Activated naive CD8-positive, alpha-beta T cell treated with anti-CD3 and anti-CD28 coated beads, Interleukin-2, amount 50 U/mL, for 24 hours (primary cell): ENCODE results near the gene GREB1.

Experiments
- ATAC-seq: fragments of 150-1000 bp; cut with Tn5 transposase; one replicate; pipeline ENCODE4 v1.10.0; 2021
- DNase-seq: peaks from one replicate; pipeline ENCODE4 v3.0.0; 2021
- H3K27ac Mint-ChIP-seq: one replicate; pipeline ENCODE4 v1.8.0; 2021; ENCODE audit warnings: mild to moderate bottlenecking, mixed read lengths
- H3K27me3 Mint-ChIP-seq: one replicate; pipeline ENCODE4 v1.8.0; 2021; ENCODE audit warnings: mixed read lengths
- H3K36me3 Mint-ChIP-seq: one replicate; pipeline ENCODE4 v1.8.0; 2021; ENCODE audit warnings: low read depth, mixed read lengths
- H3K4me1 Mint-ChIP-seq: one replicate; pipeline ENCODE4 v1.8.0; 2021; ENCODE audit warnings: mixed read lengths
- H3K4me3 Mint-ChIP-seq: one replicate; pipeline ENCODE4 v1.8.0; 2021; ENCODE audit warnings: mild to moderate bottlenecking, moderate library complexity, mixed read lengths
- H3K9me3 Mint-ChIP-seq: one replicate; pipeline ENCODE4 v1.8.0; 2021; ENCODE audit warnings: mixed read lengths

Gene GREB1

DNA sequence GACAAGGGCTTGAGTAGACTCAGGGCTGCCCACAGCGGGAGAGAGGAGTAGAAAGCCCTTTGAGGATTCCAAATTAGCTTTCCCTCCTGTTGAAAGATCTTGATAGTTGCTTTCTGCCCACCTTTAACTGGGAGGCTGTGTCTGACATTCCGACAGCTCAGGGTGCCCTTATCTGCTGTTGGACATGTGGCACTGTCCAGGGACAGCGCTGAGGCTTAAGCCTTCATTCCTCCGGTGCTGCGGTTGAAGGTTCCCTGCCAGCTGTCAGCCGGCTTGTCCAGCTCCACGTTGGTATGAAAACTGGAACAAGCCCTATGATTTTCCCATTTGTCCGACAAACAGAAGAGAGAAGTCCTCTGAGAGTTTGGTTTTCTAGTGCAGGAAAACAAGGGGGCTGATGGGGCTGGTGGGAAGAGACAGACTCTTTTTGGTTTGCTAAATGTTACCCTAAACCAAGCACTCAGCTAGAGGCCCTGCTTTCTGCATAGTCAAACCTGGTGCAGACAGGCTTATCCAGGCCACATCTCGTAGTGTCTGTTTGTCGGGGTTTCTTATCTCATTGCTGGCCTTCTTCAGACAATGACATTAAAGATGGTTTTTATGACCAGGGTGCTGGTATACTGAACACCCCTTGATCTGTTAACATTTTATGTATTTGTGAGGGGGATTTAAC lies 24.5 kb downstream of the GREB1 start:
- ATAC-seq = no peak

DNA sequence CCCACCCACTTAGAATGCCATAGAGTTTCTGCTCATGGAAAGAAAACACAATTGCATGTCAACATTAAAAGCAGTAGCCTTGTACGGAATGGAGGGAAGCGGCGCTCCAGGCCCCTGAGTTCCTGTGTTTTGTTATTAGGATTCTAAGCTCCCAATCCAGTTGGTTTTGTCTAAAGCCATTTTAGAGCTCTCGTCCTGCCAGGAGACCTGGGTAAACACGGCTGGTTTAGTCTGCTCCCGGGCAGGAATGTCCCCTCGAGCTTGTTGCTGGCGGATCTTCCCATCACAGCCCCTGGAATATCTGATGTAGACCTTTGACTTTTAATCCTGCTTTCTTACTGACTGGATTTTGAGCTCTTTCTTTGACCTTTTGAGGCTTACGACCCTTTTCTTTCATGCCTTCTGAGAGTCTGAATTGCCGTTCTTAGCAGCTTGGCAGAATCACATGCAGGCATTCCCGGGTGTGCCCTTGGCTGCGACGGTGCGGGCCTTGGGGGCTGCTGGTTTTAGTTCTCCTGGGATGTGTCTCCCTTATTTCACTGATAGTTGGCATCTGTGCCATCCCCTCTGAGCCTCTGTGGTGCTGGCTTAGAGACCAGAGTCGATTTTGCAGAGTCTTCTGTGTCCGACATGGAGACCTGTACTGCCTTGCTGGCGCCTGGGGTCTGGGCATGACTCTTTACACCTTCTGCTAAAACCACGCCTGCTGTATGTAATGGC lies 25.4 kb downstream of the GREB1 start:
- no peak overlapping the region for H3K4me3 Mint-ChIP-seq
- no peaks in the 10 kb centered on the region for H3K36me3 Mint-ChIP-seq
- H3K27ac Mint-ChIP-seq = no peak overlapping the region
- ATAC-seq = no peak
- no peaks in the 10 kb centered on the region for H3K9me3 Mint-ChIP-seq
- H3K27me3 Mint-ChIP-seq = peaks cover 30% of the 10 kb centered on the region
- no peak for DNase-seq
- H3K4me1 Mint-ChIP-seq = peaks cover 3% of the 10 kb centered on the region

More for the DNA sequence above, 24.5 kb downstream of the GREB1 start:
- Mint-ChIP-seq H3K27me3 (peaks cover 36% of the 10 kb centered on the region), H3K27ac (no peak overlapping the region), H3K4me3 (no peak overlapping the region), H3K9me3 (no peaks in the 10 kb centered on the region), H3K36me3 (no peaks in the 10 kb centered on the region), H3K4me1 (peaks cover 6% of the 10 kb centered on the region)
- no peak for DNase-seq

DNA sequence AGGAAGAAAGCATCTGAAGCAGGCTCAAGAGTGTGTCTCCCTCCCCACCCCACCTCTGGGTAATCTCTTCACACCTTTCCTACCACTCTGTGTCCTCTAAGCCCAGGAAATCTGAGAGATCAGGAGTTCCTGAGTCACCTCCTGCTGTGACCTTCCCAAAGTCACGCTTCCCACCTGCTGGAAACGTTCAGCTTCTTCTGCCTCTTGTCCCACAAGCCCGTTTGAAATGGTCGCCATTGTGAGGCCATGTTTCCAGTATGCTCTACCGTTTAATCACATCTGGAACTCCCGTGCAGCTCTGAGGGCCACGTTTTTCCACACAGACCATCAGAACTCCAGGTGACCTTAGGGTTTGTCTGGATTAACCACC lies 25.9 kb downstream of the GREB1 start:
- Mint-ChIP-seq H3K27ac (no peak overlapping the region), H3K4me3 (no peak overlapping the region), H3K4me1 (no peaks in the 10 kb centered on the region), H3K9me3 (no peaks in the 10 kb centered on the region), H3K27me3 (peaks cover 26% of the 10 kb centered on the region), H3K36me3 (no peaks in the 10 kb centered on the region)
- no peak for ATAC-seq
- DNase-seq = no peak

DNA sequence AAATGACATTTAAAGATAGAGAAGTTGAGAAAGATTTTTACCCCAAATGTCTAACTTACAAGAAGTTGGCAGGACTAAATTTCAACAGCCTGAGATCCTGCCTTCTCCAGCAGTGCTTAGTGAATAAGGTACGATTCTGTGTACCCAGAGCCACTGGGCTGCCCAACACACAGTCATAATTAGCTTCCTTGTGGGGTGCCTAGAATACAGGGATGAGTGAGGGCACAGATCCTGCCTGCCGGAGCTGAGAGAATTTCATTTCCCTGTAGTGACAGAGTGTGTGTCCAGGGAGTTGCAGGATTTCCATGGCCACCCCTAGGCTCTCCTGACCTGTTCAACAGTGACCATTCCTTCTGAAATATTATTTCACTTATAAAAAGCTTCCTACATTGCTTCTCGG lies 27.0 kb downstream of the GREB1 start:
- no peaks in the 10 kb centered on the region for H3K9me3 Mint-ChIP-seq
- H3K4me3 Mint-ChIP-seq = no peak overlapping the region
- no peaks in the 10 kb centered on the region for H3K36me3 Mint-ChIP-seq
- DNase-seq (no peak), ATAC-seq (no peak)
- no peak overlapping the region for H3K27ac Mint-ChIP-seq
- H3K27me3 Mint-ChIP-seq = peaks cover 18% of the 10 kb centered on the region
- H3K4me1 Mint-ChIP-seq = no peaks in the 10 kb centered on the region

DNA sequence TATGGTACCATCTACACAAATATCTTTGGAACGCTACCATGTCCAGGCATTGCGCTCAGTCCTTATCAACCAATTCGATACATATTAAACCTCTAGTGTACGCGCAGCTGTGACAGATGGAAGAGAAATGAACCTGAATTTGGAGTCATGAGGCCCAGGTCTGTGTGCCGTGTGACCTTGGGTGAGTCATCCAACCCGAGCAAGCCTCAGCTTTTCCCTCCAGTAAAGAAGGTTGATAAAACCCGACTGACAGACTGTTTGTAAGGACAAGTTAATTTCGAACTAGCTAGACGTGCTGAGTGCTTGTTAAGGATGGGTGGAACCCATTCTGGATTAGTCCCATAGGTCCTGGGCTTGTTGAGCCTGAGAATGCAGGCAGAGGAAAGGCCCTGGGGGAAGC lies 28.2 kb downstream of the GREB1 start:
- no peaks in the 10 kb centered on the region for H3K36me3 Mint-ChIP-seq
- DNase-seq (no peak), ATAC-seq (no peak)
- H3K4me1 Mint-ChIP-seq = no peaks in the 10 kb centered on the region
- no peaks in the 10 kb centered on the region for H3K9me3 Mint-ChIP-seq
- peaks cover 11% of the 10 kb centered on the region for H3K27me3 Mint-ChIP-seq
- H3K27ac Mint-ChIP-seq = no peak overlapping the region
- H3K4me3 Mint-ChIP-seq = no peak overlapping the region

DNA sequence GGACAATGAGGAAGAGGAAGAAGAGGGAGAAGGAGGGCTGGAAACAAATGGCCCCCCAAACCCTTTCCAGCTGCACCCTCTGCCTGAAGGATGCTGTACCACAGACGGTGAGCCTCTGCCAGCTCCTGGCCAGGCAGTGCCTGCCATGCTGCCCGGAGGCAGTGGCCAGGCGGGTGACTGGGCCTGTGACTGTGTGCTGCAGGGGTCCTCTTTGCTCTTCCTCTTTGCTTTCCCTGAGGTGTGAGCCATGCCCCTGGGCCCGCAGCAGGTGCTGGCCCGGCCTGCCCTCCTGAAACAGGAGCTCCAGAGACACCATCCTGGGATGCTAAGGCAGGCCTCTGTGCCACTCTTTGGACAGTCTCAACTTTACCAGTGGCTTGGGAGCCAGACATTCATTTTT lies 28.6 kb downstream of the GREB1 start:
- Mint-ChIP-seq H3K27me3 (peaks cover 8% of the 10 kb centered on the region), H3K4me3 (no peak overlapping the region), H3K4me1 (no peaks in the 10 kb centered on the region), H3K27ac (no peak overlapping the region), H3K36me3 (no peaks in the 10 kb centered on the region), H3K9me3 (no peaks in the 10 kb centered on the region)
- ATAC-seq (no peak), DNase-seq (no peak)

DNA sequence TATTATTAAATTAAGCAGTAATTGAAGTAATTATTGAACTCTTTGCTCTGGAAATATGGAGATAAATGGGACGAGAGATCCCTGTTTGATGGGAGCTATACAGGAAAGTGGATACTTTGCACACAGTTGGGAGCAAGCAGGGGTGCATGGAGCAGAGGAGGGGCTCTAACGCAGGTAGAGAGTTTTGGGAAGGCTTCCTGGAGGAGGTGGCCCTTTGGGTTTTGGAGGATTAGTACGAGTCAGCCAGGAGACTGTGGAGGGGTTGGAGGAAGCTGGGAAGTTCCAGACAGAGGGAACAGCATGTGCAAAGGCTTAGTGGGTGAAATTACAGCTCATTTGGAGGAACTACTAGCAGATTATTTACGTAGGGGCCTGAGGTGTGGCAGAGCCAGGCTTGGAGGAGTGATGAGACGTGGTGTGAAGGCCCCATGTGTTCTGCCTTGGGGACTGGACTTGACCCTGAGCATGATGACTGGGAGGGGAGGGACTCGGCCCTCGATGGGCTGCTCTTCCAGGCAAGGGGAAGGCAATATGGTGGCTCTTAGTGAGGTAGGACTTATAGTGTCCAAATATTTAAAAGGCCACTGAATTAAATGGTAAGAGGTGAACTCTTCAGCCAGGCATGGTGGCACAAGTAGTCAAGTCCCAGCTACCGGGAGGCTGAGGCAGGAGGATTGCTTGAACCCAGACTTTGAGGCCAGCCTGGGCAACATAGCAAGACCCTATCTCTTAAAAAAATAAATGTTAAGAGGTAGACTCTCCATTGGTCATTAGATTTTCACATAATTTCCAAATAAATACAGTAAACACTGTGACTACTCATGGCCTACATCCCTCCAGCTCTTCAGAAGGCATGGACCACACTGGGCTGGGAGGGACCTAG lies 30.2 kb downstream of the GREB1 start:
- ATAC-seq (no peak), DNase-seq (no peak)
- no peaks in the 10 kb centered on the region for H3K9me3 Mint-ChIP-seq
- no peaks in the 10 kb centered on the region for H3K36me3 Mint-ChIP-seq
- H3K4me1 Mint-ChIP-seq = no peaks in the 10 kb centered on the region
- H3K27me3 Mint-ChIP-seq = peaks cover 6% of the 10 kb centered on the region
- H3K4me3 Mint-ChIP-seq = no peak overlapping the region
- H3K27ac Mint-ChIP-seq = no peak overlapping the region

DNA sequence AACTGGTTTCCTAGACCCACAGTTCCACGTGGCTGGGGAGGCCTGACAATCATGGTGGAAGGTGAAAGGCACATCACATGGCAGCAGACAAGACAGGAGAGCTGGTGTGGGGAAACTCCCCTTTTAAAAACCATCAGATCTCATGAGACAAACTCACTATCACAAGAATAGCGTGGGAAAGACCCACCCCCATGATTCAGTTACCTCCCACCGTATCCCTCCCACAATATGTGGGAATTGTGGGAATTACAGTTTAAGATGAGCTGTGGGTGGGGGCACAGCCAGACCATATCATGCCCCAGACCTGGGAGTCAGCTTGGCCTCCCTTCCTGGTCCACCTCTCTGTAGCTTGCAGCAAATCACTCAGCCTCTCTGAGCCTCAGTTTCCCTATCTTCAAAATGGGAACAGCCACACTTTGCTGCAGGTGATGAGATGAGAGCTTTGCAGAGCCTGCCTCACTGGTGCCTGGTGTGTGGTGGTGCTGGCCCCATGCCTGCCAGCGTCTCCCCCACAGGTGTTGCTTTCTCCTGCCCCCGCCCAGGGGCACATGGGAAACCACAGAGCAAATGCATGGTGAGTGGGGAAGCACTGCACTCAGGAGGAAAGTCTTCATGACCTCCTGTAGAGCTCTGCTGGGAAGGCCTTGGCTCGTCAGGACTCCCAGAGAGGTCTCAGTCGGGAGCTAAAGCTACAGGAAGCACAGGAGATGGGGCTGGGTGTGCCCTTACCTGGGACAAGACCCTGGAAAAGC lies 31.1 kb downstream of the GREB1 start:
- DNase-seq = no peak
- no peaks in the 10 kb centered on the region for H3K36me3 Mint-ChIP-seq

DNA sequence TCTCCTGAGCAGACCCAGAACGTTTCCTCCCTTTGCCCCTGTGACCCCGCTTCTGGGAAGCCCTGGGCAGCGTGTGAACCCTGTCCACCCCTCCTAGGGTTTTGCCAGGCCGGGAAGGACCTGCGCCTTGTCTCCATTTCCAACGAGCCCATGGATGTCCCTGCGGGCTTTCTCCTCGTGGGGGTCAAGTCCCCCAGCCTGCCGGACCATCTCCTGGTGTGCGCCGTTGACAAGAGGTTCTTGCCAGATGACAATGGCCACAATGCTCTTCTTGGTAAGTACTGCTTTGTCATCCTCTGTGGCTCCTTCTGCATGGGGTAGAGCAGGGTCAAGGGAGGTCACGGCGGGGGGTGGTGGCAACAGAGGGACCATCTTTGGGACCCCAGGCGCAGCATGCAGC lies 32.5 kb downstream of the GREB1 start:
- Mint-ChIP-seq H3K36me3 (no peaks in the 10 kb centered on the region), H3K4me1 (no peaks in the 10 kb centered on the region), H3K27me3 (no peaks in the 10 kb centered on the region), H3K9me3 (no peaks in the 10 kb centered on the region), H3K4me3 (no peak overlapping the region), H3K27ac (no peak overlapping the region)
- ATAC-seq = no peak
- no peak for DNase-seq

More for the DNA sequence above, 31.1 kb downstream of the GREB1 start:
- no peak for ATAC-seq
- H3K27me3 Mint-ChIP-seq = peaks cover 2% of the 10 kb centered on the region
- no peak overlapping the region for H3K4me3 Mint-ChIP-seq
- H3K9me3 Mint-ChIP-seq = no peaks in the 10 kb centered on the region
- no peak overlapping the region for H3K27ac Mint-ChIP-seq
- no peaks in the 10 kb centered on the region for H3K4me1 Mint-ChIP-seq

DNA sequence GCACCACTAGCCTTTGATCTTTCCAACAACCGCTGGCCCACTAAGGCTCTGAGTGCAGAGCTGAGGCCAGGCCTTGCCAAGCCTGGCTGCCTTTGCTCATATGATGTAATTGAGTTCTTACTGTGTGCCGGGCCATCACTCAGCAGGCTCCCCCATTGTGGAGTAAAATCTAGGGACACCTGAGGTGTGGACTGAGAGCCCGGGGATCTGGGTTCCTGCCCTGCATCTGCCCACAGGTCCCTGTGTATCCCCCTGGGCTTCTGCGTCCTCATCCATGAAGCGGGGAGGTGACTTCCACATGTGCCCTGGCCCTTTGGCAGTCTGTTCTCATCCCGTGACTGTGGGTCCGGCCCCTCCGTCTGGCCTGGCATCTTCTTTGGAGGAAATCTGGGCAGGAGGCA lies 33.8 kb downstream of the GREB1 start:
- ATAC-seq = no peak
- no peak overlapping the region for H3K27ac Mint-ChIP-seq

DNA sequence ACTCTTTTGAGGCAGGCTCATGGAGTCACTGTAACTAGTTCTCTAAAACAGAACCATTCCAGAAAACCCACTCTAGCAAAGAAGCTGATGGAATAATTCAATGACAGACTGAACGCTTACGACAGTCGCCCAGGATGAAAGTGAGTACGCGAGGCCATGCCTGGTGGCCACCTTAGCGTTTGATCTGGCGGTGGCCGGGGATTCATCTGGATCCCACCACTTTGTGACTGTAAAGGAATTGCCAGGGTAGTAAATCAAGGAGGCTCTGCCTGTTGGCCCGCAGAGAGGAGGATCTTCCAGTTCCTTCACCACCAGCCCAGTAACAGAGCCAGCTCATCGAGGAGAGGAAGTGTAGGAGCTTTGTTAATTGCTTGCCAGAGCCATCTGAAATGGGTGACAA lies 34.6 kb downstream of the GREB1 start:
- H3K4me3 Mint-ChIP-seq = no peak overlapping the region
- H3K9me3 Mint-ChIP-seq = no peaks in the 10 kb centered on the region
- no peaks in the 10 kb centered on the region for H3K4me1 Mint-ChIP-seq
- H3K27me3 Mint-ChIP-seq = no peaks in the 10 kb centered on the region
- ATAC-seq (no peak), DNase-seq (no peak)
- H3K27ac Mint-ChIP-seq = no peak overlapping the region
- no peaks in the 10 kb centered on the region for H3K36me3 Mint-ChIP-seq

More for the DNA sequence above, 33.8 kb downstream of the GREB1 start:
- no peak for DNase-seq
- H3K4me3 Mint-ChIP-seq = no peak overlapping the region
- H3K9me3 Mint-ChIP-seq = no peaks in the 10 kb centered on the region
- no peaks in the 10 kb centered on the region for H3K4me1 Mint-ChIP-seq
- no peaks in the 10 kb centered on the region for H3K27me3 Mint-ChIP-seq
- no peaks in the 10 kb centered on the region for H3K36me3 Mint-ChIP-seq

DNA sequence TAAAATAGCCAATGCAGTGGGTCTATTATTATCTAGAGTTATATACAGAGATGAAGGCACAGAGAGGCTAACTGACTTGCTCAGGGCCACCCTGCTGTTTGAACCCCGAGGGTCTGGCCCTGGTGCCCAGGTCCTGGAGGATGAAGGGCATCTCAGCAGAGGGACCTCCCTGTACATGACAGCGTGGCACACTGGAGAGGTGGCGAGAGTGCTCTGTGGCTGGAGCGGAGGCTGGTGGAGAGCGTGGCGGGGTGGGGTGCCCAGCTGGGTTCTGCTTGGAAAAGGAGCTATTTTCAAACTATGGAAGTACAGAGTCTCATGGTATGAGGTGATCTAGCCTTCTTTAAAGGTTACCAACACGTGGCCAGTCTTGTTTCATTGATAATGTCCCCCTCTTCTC lies 35.8 kb downstream of the GREB1 start:
- Mint-ChIP-seq H3K27ac (no peak overlapping the region), H3K27me3 (no peaks in the 10 kb centered on the region), H3K4me3 (no peak overlapping the region), H3K36me3 (no peaks in the 10 kb centered on the region), H3K9me3 (no peaks in the 10 kb centered on the region), H3K4me1 (no peaks in the 10 kb centered on the region)
- DNase-seq (no peak), ATAC-seq (no peak)

DNA sequence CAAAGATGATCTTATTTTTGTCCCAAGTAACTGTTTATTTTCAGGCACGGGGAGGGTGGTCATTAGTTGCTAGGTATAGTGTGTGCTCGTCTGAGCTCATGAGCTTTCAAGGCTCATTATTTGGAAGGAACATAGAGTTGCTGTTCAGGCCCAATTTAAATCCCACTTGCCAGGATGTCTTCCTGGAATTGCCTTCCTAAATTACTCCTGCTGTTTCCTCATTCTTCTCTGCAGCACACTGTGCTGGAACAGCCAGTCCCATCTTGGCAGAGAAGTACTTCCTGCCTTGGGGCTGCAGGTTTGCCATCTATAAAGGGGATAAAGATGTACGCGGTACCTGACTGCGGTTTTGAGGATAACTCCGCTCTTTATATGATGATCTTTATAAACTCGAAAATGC lies 37.3 kb downstream of the GREB1 start:
- H3K9me3 Mint-ChIP-seq = no peaks in the 10 kb centered on the region
- DNase-seq (no peak), ATAC-seq (no peak)
- H3K4me3 Mint-ChIP-seq = no peak overlapping the region
- H3K27me3 Mint-ChIP-seq = no peaks in the 10 kb centered on the region
- H3K27ac Mint-ChIP-seq = no peak overlapping the region
- H3K36me3 Mint-ChIP-seq = no peaks in the 10 kb centered on the region
- no peaks in the 10 kb centered on the region for H3K4me1 Mint-ChIP-seq

DNA sequence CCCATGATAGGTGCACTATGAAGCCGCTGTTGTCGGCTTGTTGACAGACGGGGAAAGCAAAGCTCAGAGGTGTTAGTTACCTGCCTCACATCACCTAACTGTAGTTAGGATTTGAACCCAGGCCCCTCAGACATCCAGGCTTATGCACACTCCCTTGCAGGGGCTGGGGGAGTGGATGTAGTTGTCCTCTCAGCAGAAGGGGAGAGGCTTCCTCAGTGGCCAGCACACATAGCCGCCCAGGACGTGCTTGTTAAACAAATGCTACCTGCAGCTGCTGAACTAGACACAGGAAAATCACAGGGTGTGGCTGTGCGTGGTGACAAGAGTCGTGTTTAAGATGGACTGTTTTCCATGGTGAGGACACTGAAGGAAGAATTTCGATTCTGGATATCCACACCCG lies 39.2 kb downstream of the GREB1 start:
- H3K4me3 Mint-ChIP-seq = no peak overlapping the region
- H3K27ac Mint-ChIP-seq = no peak overlapping the region
- no peaks in the 10 kb centered on the region for H3K36me3 Mint-ChIP-seq
- DNase-seq (no peak), ATAC-seq (no peak)
- no peaks in the 10 kb centered on the region for H3K9me3 Mint-ChIP-seq
- no peaks in the 10 kb centered on the region for H3K4me1 Mint-ChIP-seq
- no peaks in the 10 kb centered on the region for H3K27me3 Mint-ChIP-seq
